GM12874 (cell line): ENCODE data around the gene EIF4G1.
A peak's percentile ranks its signal among the peaks of the same experiment; 100 is the strongest.

ENCODE experiments used
- TF ChIP-seq, protein P1 (sequence below): IDR thresholded peaks from 2 replicates; pipeline ENCODE4 v1.5.1; 2011; ENCODE audit warnings: low read depth, mild to moderate bottlenecking, control low read depth, low read length, moderate library complexity; ENCODE audit not compliant: insufficient read depth

The EIF4G1 gene

DNA sequence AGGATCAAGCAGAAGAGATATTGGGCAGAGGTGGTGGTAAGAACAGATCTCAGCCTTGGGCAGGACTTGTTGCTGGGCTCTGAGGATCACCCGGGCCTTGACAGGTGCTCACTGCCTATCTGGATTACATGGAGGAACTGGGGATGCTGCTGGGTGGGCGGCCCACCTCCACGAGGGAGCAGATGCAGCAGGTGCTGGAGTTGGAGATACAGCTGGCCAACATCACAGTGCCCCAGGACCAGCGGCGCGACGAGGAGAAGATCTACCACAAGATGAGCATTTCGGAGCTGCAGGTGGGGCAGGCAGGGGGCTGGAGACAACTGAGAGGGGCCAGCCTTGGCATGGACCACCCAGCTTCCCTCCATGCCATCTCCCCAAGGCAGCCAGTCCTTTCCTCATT, 30.7 kb upstream of the EIF4G1 start:
- TF ChIP-seq, protein P1, sequence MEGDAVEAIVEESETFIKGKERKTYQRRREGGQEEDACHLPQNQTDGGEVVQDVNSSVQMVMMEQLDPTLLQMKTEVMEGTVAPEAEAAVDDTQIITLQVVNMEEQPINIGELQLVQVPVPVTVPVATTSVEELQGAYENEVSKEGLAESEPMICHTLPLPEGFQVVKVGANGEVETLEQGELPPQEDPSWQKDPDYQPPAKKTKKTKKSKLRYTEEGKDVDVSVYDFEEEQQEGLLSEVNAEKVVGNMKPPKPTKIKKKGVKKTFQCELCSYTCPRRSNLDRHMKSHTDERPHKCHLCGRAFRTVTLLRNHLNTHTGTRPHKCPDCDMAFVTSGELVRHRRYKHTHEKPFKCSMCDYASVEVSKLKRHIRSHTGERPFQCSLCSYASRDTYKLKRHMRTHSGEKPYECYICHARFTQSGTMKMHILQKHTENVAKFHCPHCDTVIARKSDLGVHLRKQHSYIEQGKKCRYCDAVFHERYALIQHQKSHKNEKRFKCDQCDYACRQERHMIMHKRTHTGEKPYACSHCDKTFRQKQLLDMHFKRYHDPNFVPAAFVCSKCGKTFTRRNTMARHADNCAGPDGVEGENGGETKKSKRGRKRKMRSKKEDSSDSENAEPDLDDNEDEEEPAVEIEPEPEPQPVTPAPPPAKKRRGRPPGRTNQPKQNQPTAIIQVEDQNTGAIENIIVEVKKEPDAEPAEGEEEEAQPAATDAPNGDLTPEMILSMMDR = no peak

DNA sequence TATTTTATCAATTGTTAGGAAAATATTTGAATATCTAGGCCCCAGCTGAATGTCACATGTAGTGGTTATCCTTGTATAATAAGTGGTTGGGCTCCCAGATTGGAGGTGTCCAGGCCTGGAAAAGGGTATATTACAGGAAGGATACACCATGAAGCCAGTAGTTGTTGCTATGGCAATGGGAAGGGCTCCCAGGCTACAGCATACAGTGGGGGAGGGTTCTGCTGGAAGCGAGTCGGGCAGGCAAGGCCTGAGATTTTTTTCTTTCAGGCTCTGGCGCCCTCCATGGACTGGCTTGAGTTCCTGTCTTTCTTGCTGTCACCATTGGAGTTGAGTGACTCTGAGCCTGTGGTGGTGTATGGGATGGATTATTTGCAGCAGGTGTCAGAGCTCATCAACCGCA, 29.7 kb upstream of the EIF4G1 start:
- TF ChIP-seq, protein P1 = 0 out of 2 replicates have a peak, but pooled peaks have one; percentile 21

DNA sequence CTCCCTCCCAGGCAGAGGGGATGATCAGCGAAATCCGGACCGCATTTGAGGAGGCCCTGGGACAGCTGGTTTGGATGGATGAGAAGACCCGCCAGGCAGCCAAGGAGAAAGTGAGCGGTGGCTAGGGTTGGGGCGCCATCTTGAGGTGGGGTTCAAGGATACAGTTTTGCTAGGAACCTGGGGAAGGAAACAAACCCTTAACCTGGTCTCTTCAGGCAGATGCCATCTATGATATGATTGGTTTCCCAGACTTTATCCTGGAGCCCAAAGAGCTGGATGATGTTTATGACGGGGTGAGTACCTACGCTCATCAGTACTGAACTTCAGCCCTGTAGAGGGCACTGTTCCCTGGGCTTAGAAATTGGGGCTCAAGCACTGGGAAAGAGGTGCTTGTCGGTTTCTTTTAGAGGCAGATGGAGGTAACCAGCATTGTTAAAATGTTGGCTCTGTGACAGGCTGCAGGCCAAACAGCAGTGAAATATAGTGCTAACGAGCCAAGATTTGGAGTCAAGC, 24.9 kb upstream of the EIF4G1 start:
- TF ChIP-seq, protein P1 = peak; percentile 72

DNA sequence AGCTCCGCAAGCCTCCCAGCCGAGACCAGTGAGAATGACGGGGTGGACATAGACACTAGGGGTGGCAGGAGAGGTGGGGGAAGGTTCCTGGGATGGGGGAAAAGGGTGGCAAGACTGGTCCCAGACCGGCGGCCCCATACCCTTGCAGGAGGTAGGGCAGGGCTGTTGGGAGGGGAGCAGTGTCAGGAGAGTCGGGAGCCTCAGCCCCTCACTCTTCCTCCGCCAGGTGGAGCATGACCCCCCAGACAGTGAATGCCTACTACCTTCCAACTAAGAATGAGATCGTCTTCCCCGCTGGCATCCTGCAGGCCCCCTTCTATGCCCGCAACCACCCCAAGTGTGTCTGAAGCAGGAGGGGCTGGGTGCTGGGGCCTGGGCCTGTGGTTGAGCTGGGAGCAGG, 24.1 kb upstream of the EIF4G1 start:
- TF ChIP-seq, protein P1 = no peak

DNA sequence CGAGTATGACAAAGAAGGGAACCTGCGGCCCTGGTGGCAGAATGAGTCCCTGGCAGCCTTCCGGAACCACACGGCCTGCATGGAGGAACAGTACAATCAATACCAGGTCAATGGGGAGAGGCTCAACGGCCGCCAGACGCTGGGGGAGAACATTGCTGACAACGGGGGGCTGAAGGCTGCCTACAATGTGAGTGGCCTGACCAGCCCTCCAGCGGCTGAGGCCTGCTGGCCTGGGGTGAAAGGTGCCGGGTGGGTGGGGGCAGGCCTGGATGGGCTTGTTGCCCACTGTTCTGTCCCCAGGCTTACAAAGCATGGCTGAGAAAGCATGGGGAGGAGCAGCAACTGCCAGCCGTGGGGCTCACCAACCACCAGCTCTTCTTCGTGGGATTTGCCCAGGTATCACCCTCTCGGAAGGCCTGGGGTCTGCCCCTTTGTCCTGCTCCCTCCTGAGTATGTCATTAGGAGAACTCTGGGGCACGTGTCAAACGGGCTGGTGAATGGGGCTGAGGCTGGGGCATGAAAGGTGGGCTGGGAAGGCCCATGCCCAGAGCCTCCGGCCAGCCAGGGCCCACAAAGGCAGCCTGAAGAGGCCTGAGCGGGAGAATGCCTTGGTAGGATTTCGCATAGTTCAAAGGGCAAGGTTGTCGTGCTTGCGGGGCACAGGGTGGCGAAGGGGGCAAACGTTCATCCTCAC, 23.2 kb upstream of the EIF4G1 start:
- TF ChIP-seq, protein P1 = no peak

DNA sequence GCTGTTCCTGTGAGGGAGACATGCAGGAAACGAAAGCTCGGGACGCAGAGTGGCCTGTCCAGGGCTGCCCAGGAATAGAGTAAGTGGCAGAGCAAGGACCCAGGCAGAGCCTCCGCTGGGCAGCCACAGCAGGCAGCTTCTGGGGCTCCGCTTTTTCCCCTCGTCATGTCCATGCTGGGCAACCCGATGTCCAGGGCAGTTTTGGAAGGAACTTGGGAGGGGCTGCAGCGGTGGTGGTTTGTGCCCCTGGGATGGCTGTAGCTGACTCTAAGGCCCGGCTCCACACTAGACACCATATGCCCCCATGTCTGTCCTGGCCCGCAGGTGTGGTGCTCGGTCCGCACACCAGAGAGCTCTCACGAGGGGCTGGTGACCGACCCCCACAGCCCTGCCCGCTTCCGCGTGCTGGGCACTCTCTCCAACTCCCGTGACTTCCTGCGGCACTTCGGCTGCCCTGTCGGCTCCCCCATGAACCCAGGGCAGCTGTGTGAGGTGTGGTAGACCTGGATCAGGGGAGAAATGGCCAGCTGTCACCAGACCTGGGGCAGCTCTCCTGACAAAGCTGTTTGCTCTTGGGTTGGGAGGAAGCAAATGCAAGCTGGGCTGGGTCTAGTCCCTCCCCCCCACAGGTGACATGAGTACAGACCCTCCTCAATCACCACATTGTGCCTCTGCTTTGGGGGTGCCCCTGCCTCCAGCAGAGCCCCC, 22.5 kb upstream of the EIF4G1 start:
- TF ChIP-seq, protein P1 = no peak

DNA sequence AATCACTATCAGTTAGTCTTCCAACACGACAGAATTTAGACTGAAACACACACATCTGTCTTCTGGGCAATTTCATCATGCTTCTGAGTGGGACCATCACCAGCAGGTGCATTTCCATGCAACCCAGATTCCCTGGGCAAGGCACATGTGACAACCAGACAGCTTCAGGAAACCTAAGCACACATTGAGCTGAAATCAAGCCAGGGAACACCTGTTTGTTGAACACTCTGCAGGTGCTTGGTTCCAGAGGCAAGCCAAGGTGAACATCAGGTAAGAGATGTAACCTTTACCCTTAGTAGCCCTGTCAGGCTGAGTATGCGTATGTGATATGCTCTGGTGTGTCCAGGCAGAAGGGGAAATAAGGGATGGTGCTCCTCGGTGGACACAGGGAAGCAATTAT, 18.6 kb upstream of the EIF4G1 start:
- TF ChIP-seq, protein P1 = no peak
